GM11168 (cell line): Measurements from ENCODE around the gene CENPP.

Source experiments
- in situ Hi-C: fragments of 300-500 bp; cut with MboI; formaldehyde crosslinking; loops from one replicate; pipeline ENCODE4 v1.12.0; 2022; ENCODE audit warnings: low sequenced_read_pairs; ENCODE audit not compliant: unreplicated experiment

The CENPP gene

GRCh38 chr9:92500725-92501124 lies 175.0 kb downstream of the CENPP start:
- in situ Hi-C loops: loop anchor here (25.0 kb wide), 1 partner anchor 287 kb away; no protein-coding TSS in a partner anchor

- in situ Hi-C loops: loop anchor here (25.0 kb wide), 1 partner anchor 285 kb away; no protein-coding TSS in a partner anchor
Measured at GRCh38 chr9:92501671-92502393, 176.1 kb downstream of the CENPP start.

DNA sequence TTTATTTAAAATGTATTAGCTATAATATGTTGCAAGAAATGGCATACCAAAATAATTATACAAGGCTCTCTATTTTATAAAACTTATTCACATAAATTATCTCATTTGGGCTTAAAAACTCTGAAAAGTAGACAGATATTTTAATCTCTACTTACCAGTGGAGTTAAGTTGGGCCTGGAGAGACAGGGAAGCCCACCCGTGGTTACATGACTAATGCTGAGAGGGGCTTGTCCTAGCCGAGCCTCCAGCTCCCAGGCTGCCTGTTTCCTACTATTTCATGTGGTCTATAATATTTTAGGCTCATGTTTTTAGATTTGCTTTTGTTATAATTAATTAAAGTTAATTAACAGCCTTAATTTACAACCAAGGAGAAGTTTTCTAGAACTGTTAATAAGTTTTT lies 177.4 kb downstream of the CENPP start:
- in situ Hi-C loops: loop anchor here (25.0 kb wide), 1 partner anchor 284 kb away; no protein-coding TSS in a partner anchor

DNA sequence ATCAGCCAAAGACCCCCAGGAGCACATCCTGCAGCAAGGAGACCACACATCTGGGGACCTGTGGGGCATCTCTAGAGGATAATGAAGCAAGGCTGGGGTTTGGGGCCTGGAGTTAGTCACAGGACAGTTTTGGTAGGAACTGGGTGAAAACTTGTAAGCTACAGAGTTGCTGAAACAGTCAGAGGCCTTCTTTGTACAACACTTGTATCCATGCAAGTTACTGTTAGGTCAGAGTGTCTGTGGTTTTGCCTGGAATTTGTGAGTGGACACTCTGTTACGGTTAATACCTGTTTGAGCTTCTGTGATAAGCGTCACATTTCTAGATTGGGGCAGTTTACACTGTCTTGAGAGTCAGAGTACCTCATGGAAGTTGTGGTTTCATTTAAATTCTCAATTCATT lies 179.1 kb downstream of the CENPP start:
- in situ Hi-C loops: loop anchor here (25.0 kb wide), 1 partner anchor 282 kb away; no protein-coding TSS in a partner anchor

GRCh38 chr9:92506184-92506857 lies 180.6 kb downstream of the CENPP start:
- in situ Hi-C loops: loop anchor here (25.0 kb wide), 1 partner anchor 281 kb away; no protein-coding TSS in a partner anchor

- in situ Hi-C loops: loop anchor here (25.0 kb wide), 1 partner anchor 280 kb away; no protein-coding TSS in a partner anchor
Measured at GRCh38 chr9:92507005-92507404, 181.3 kb downstream of the CENPP start.

DNA sequence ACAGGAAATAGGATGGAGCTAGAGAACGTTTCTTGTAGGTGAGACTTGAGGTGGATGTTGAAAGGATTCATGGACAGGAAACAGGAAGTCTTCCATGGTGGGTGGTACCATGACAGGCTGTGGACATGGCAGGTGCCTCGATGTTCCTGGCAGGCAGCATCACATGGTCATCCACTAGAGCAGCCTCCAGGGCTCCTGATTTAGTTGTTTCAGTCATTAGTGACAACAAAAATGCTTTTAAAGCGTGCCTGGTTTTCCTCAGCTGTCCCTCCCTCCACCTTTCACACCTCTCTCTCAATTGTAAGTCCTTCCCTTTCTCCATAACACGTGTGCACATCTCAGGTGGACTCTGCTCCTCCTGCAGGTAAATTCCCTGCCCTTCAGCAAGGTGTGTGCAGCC lies 181.7 kb downstream of the CENPP start:
- in situ Hi-C loops: loop anchor here (25.0 kb wide), 1 partner anchor 280 kb away; no protein-coding TSS in a partner anchor

- in situ Hi-C loops: loop anchor here (25.0 kb wide), 1 partner anchor 279 kb away; no protein-coding TSS in a partner anchor
Measured at GRCh38 chr9:92508018-92508820, 182.5 kb downstream of the CENPP start.

DNA sequence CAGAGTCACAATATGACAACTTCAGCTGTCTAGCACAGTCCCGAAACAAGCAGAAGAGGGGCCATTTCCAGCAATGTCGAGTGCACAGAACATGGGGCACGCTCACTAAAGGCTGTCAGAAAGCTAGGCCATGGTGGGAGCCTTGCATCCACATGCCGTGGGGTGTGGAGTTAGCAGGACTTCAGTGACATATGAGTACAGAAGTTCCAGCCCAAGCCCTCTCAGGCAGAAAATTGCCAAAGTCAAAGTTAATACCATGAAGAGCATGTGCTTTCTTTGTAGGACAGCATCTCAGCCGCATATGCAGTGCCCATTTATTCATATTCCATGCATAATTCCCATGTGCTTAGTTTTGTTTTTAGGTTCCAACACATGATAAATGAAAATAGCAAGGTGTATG lies 183.3 kb downstream of the CENPP start:
- in situ Hi-C loops: loop anchor here (25.0 kb wide), 1 partner anchor 278 kb away; no protein-coding TSS in a partner anchor

DNA sequence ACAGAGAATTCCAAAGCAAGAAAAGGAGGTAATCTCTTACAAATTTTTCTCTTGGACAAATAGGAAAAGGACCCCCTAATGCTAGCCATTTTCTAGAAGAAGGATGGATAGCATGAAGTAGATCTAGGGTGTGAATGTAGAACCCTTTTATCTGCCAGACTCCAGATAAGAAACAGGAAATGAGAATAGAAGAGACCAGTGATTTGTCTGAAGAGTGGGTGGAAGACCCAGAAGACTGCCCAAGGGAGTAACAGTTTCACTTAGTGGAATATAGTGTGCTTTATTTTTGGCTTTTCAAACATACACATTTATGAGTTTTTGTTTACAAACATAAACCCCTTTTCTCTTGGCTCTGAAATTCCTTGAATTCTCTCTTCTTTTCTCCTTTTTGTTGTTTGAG lies 185.0 kb downstream of the CENPP start:
- in situ Hi-C loops: loop anchor here (25.0 kb wide), 1 partner anchor 277 kb away; no protein-coding TSS in a partner anchor

DNA sequence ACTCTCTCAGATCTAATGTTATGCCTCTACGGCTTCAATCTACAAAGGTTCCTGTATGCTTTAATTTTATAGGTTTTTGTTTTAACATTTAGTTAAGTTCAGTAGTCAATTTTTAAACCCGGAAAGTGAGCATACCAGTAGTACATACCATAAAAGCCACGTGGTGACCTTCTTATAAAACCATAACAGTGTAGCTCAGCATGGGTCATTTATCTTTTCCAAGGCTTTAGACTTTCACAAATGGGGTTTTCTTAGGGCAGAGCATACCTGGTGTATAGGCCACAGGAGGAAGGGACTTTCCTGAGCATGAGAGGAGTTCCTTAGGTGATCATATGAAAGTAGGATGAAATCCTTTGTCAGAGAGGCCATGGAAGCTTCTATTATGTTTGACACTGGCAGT lies 186.9 kb downstream of the CENPP start:
- in situ Hi-C loops: loop anchor here (25.0 kb wide), 1 partner anchor 275 kb away; no protein-coding TSS in a partner anchor

DNA sequence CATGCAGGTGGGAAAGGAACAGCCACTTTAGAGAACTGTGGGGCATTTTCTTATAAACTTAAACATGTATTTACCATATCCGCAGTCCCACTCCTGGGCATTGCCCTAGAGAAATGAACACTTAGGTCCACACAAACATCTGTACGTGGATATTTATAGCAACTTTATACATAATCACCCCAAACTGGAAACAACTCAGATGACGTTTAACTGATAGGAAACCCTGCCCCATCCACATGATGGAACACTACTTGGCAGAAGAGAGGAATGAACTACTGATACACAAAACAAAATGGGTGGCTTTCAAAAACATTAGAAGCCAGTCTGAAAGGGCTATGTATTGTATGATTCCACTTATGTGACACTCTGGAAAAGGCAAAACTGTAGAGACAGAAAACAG lies 187.6 kb downstream of the CENPP start:
- in situ Hi-C loops: loop anchor here (25.0 kb wide), 1 partner anchor 274 kb away; no protein-coding TSS in a partner anchor

DNA sequence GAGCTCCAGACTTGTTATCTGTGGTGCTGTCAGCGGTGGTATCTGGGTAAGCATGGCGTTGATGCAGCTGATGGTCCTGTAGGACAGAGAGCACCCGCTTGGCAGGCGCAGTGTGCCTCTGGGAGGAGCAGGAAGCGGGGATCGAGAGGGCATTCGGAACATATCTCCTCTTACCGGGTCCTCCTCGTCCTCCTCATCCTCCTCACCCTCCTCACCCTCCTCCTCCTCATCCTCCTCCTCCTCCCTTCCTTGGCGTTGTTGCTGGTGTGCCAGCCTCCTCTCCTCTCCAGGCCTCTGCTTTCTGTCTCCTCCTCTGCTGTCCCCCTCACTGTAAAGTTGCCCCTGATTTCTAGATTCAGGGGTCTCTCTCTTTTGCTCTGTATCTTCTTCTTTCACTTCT lies 188.9 kb downstream of the CENPP start:
- in situ Hi-C loops: loop anchor here (25.0 kb wide), 1 partner anchor 273 kb away; no protein-coding TSS in a partner anchor

DNA sequence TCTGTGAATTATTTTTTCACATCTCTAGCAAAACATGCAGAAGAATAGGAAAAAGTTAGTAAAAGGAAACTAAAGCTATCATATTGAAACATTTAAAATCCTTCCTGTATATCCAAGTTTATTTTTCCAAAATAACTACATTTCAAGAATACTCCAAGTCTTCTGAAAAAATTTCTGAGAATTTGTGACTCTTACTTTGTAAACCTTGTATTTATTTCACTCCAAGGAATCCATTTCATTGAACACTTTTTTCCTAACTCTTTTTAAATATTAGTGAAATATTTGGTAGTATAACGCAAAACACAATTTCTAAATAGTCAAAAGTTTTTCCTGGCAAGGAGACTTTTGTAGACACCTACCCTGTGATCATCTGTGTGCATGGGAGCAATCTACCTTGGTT lies 190.8 kb downstream of the CENPP start:
- in situ Hi-C loops: loop anchor here (25.0 kb wide), 1 partner anchor 271 kb away; no protein-coding TSS in a partner anchor

- in situ Hi-C loops: loop anchor here (25.0 kb wide), 1 partner anchor 270 kb away; no protein-coding TSS in a partner anchor
Measured at GRCh38 chr9:92517046-92517445, 191.3 kb downstream of the CENPP start.

DNA sequence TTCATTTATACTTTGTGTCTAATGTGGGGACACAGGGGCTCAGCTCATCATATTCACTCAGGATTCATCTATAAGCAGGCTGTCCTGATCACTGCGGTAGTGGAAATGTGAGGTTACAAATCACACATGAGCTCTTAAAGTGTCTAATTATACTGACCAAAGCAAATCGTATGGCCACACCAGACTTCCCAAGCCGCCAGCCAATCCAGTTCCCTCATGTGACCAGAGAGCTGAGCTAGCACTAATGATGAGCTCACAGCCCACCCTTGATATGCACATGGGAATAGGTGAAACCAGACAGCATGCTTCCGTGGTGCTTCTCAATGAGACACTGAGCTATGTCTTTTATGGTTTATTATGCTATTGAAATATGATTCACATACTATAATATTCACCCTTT lies 192.4 kb downstream of the CENPP start:
- in situ Hi-C loops: loop anchor here (25.0 kb wide), 1 partner anchor 269 kb away; no protein-coding TSS in a partner anchor

DNA sequence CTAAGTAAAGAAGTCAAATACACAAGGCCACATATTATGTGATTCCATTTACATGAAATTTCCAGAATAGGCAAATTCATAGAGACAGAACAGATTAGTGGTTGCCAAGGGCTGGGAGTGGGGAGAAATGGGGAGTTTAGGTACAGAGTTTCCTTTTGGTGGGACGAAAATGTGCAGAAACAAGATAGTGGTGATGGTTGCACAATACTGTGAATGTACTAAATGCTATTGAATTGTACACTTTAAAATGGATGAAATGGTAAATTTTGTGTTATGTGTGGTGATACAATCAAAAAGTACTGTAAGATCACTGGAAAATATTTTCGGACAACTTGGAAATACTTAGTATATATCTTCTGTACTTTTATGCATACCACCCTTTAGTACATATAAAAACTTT lies 195.1 kb downstream of the CENPP start:
- in situ Hi-C loops: loop anchor here (25.0 kb wide), 1 partner anchor 266 kb away; no protein-coding TSS in a partner anchor

- in situ Hi-C loops: loop anchor here (25.0 kb wide), 1 partner anchor 264 kb away; no protein-coding TSS in a partner anchor
Measured at GRCh38 chr9:92522983-92523970, 197.5 kb downstream of the CENPP start.
